GM19455 (cell line): ENCODE data around the gene C2CD4C.
"Not testable (repeated sequence)": the region's sequence is repeated elsewhere in the genome, so short reads cannot be mapped to it uniquely, and the experiment has no call there.

Source experiments
- ATAC-seq: cut with Tn5 transposase; IDR thresholded peaks from one replicate; pipeline ENCODE4 v1.9.1; 2021; ENCODE audit not compliant: unreplicated experiment

The C2CD4C gene

GRCh38 chr19:400976-401865 is 7.7 kb downstream of the C2CD4C start:
- no peak for ATAC-seq

- ATAC-seq: no peak
Measured at GRCh38 chr19:399370-399769, 9.6 kb downstream of the C2CD4C start.

DNA sequence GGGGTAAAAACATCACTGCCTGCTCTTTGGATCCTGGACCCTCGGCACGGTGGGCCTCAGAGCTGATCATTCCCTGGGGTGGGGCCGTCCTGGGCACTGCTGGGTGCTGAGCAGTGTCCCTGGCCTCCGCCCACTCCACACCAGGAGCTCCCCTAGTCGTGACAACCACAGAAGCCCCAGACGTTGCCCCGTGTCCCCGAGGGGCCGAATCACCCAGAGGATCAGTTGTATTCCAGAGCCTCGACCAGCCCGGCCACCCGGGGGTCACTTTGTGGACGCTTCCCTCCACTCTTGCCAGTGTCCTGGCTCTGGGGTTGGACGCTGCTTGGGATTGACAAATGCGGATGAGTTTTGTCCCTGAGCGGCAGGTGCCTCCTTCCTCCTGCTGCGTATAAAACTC is 10.2 kb downstream of the C2CD4C start:
- no peak for ATAC-seq

- no peak for ATAC-seq
Measured at GRCh38 chr19:397941-398706, 10.8 kb downstream of the C2CD4C start.

GRCh38 chr19:397321-397720 is 11.6 kb downstream of the C2CD4C start:
- ATAC-seq: no peak

- no peak for ATAC-seq
Measured at GRCh38 chr19:395467-395866, 13.5 kb downstream of the C2CD4C start.

DNA sequence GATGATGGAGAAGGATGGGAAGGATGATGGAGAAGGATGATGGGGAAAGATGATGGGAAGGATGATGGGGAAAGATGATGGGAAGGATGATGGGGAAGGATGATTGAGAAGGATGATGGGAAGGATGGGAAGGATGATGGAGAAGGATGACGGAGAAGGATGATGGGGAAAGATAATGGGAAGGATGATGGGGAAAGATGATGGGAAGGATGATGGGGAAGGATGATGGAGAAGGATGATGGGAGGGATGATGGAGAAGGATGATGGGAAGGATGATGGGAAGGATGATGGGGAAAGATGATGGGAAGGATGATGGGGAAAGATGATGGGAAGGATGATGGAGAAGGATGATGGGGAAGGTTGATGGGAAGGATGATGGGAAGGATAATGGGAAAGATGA is 14.1 kb downstream of the C2CD4C start:
- not testable (repeated sequence) for ATAC-seq

DNA sequence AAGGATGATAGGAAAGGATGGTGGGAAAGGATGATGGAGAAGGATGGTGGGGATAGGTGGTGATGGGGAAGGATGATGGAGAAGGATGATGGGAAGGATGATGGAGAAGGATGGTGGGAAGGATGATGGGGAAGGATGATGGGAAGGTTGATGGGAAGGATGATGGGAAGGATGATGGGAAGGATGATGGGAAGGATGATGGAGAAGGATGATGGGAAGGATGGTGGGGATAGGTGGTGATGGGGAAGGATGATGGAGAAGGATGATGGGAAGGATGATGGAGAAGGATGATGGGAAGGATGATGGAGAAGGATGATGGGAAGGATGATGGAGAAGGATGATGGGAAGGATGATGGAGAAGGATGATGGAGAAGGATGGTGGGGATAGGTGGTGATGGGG is 15.4 kb downstream of the C2CD4C start:
- not testable (repeated sequence) for ATAC-seq

- no peak for ATAC-seq
Measured at GRCh38 chr19:392375-392970, 16.5 kb downstream of the C2CD4C start.

- no peak for ATAC-seq
Measured at GRCh38 chr19:391726-392374, 17.1 kb downstream of the C2CD4C start.

GRCh38 chr19:391207-391557 is 17.8 kb downstream of the C2CD4C start:
- no peak for ATAC-seq

GRCh38 chr19:390386-391206 is 18.4 kb downstream of the C2CD4C start:
- ATAC-seq: no peak

GRCh38 chr19:389935-390289 is 19.0 kb downstream of the C2CD4C start:
- ATAC-seq: no peak

GRCh38 chr19:389255-389934 is 19.6 kb downstream of the C2CD4C start:
- ATAC-seq: no peak

DNA sequence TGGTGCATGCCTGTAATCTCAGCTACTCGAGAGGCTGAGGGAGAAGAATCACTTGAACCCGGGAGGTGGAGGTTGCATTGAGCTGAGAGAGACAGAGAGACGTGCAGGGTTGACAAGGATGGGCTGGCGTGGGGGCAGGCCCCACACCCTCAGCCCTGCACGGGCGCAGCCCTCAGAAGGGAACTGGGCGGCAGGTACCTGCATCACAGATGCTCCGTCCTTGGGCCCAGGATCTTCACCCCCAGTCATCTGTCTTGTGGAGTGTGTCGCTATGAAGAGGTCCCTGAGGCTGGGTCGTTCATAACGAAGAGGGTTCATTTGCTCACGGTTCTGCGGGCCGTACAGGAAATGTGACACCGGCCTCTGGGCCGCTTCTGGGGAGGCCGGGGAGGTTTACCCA is 20.3 kb downstream of the C2CD4C start:
- ATAC-seq: no peak

DNA sequence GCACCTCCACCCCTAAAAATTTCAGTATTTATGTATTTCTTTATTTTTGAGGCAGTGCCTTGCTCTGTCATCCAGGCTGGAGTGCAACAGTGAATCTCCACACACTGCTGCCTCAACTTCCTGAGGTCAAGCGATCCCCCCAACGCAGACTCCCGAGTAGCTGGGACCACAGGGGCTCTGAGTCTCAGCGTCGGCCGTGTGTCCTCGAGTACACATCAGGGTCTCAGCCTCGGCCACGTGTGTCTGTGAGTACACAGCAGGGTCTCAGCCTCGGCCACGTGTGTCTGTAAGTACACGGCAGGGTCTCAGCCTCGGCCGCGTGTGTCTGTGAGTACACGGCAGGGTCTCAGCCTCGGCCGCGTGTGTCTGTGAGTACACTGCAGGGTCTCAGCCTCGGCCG is 21.2 kb downstream of the C2CD4C start:
- no peak for ATAC-seq

GRCh38 chr19:386632-387301 is 22.2 kb downstream of the C2CD4C start:
- ATAC-seq: not testable (repeated sequence)

GRCh38 chr19:386189-386588 is 22.8 kb downstream of the C2CD4C start:
- ATAC-seq: not testable (repeated sequence)

DNA sequence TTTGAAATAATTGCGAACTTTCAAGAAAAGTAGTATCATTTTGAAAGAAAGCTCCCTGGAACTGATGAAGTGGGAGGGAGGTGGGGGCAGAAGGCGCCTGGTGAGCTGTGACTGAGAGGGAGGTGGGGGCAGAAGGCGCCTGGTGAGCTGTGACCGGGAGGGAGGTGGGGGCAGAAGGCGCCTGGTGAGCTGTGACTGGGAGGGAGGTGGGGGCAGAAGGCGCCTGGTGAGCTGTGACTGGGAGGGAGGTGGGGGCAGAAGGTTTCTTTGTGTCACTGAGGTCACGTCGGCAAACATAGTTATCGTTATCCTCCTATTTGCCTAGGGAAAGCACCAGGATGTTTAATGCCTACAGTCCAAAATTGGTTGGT is 24.2 kb downstream of the C2CD4C start:
- ATAC-seq: no peak
